Measurements from ENCODE around the gene TRMU.

GRCh38 chr22:46336119-46337078 lies 885 bp downstream of the TRMU start:
- TF ChIP-seq, protein P1, sequence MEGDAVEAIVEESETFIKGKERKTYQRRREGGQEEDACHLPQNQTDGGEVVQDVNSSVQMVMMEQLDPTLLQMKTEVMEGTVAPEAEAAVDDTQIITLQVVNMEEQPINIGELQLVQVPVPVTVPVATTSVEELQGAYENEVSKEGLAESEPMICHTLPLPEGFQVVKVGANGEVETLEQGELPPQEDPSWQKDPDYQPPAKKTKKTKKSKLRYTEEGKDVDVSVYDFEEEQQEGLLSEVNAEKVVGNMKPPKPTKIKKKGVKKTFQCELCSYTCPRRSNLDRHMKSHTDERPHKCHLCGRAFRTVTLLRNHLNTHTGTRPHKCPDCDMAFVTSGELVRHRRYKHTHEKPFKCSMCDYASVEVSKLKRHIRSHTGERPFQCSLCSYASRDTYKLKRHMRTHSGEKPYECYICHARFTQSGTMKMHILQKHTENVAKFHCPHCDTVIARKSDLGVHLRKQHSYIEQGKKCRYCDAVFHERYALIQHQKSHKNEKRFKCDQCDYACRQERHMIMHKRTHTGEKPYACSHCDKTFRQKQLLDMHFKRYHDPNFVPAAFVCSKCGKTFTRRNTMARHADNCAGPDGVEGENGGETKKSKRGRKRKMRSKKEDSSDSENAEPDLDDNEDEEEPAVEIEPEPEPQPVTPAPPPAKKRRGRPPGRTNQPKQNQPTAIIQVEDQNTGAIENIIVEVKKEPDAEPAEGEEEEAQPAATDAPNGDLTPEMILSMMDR (IDR thresholded peaks at IDR 0.05): no peak
- TF ChIP-seq POLR2A (IDR thresholded peaks at IDR 0.05) (no peak), POLR2AphosphoS5 (IDR thresholded peaks at IDR 0.05) (no peak)
